MCF 10A (cell line): ENCODE measurements around the gene CHPF2. TPM values are rescaled to one million over a fixed set of nuclear protein-coding genes. Genes with fewer than 3 reads are reported as not detected.

ENCODE experiments used
- BruUV-seq: library from RNA; stranded (reverse); fragments of 400-500 nt; replicated peaks from 2 replicates; lab custom pipeline; 2021; lab: Mats Ljungman, UMichigan
- CTCF ChIA-PET: fragments of 300-600 bp; sonication (Branson Sonifier 250); formaldehyde crosslinking; extraction: SDS; loops from one replicate; lab custom pipeline; 2021; ENCODE audit warnings: antibody characterized with exemption, inconsistent platforms; lab: Yijun Ruan, JAX
- POLR2A ChIA-PET: fragments of 300-600, 350-650 bp; sonication (Branson Sonifier 250); formaldehyde crosslinking; extraction: SDS; loops from one replicate; lab custom pipeline; 2020; ENCODE audit warnings: antibody characterized with exemption, inconsistent platforms; lab: Yijun Ruan, JAX
- DNase-seq: peaks from one replicate; pipeline ENCODE4 v3.0.0-alpha.2; 2018; ENCODE audit not compliant: unreplicated experiment
- H3K27ac Mint-ChIP-seq: one replicate; pipeline ENCODE4 v1.8.0; 2022; ENCODE audit warnings: mild to moderate bottlenecking, low read depth, mixed read lengths; ENCODE audit not compliant: unreplicated experiment
- H3K27me3 Mint-ChIP-seq: one replicate; pipeline ENCODE4 v1.8.0; 2022; ENCODE audit warnings: mixed read lengths; ENCODE audit not compliant: insufficient read depth, unreplicated experiment
- H3K36me3 Mint-ChIP-seq: one replicate; pipeline ENCODE4 v1.8.0; 2022; ENCODE audit warnings: mild to moderate bottlenecking, moderate library complexity, mixed read lengths; ENCODE audit not compliant: insufficient read depth, unreplicated experiment
- H3K4me1 Mint-ChIP-seq: one replicate; pipeline ENCODE4 v1.8.0; 2022; ENCODE audit warnings: mixed read lengths; ENCODE audit not compliant: insufficient read depth, unreplicated experiment
- H3K4me3 Mint-ChIP-seq: one replicate; pipeline ENCODE4 v1.8.0; 2022; ENCODE audit warnings: mild to moderate bottlenecking, moderate library complexity, mixed read lengths; ENCODE audit not compliant: unreplicated experiment
- H3K9me3 Mint-ChIP-seq: one replicate; pipeline ENCODE4 v1.8.0; 2022; ENCODE audit warnings: mixed read lengths; ENCODE audit not compliant: unreplicated experiment
- intact Hi-C: fragments of 100-400 bp; cut with micrococcal nuclease; formaldehyde crosslinking; loops from 2 replicates; pipeline ENCODE4 v1.14.1; 2022
- total RNA-seq: library from RNA; stranded (reverse); gene quantifications from 2 replicates; pipeline ENCODE4 v1.2.3, GENCODE V29; 2022
- TF ChIP-seq, protein P1 (sequence below): fragments of 200-600 bp; IDR thresholded peaks from one replicate; pipeline ENCODE4 v1.8.0; 2022; ENCODE audit warnings: antibody characterized with exemption, mild to moderate bottlenecking; ENCODE audit not compliant: unreplicated experiment

Gene CHPF2
- total RNA-seq, 1 experiment from 2014 or later: 28.2 TPM

DNA sequence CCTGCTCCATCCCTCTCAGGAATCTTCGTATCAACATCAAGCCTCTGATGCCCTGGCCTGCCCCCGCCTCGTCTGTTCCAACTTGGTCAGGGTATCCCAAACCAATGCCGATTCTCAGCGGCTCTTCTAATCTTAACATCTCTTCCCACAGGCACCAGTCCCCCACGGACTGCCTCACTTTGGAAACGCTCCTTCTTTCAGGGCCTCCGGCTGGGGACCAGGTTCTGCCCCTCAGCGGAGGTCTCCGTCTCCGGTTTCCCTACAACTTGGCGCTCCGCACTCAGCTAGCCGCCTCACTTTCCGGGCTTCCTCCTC, 5.8 kb upstream of the CHPF2 start:
- POLR2A ChIA-PET: interaction anchor here (0.5 to 2.5 kb wide), 19 partner anchors 10 to 142 kb away, joined by 3 to 19 read pairs (median 4); partner anchors contain the start of gene NUB1

GRCh38 chr7:151226875-151227782, 5.2 kb upstream of the CHPF2 start, which contains the start of gene ABCF2:
Gene ABCF2 (minus strand): TSS chr7:151227205. CDS start chr7:151226458, 747 bp downstream.
- intact Hi-C loops: loop anchor here (1.0 kb wide), 1 partner anchor 16 kb away; no protein-coding TSS in a partner anchor
- peak within 1 kb of the TSS; percentile 99 for H3K27ac Mint-ChIP-seq
- TF ChIP-seq, protein P1, sequence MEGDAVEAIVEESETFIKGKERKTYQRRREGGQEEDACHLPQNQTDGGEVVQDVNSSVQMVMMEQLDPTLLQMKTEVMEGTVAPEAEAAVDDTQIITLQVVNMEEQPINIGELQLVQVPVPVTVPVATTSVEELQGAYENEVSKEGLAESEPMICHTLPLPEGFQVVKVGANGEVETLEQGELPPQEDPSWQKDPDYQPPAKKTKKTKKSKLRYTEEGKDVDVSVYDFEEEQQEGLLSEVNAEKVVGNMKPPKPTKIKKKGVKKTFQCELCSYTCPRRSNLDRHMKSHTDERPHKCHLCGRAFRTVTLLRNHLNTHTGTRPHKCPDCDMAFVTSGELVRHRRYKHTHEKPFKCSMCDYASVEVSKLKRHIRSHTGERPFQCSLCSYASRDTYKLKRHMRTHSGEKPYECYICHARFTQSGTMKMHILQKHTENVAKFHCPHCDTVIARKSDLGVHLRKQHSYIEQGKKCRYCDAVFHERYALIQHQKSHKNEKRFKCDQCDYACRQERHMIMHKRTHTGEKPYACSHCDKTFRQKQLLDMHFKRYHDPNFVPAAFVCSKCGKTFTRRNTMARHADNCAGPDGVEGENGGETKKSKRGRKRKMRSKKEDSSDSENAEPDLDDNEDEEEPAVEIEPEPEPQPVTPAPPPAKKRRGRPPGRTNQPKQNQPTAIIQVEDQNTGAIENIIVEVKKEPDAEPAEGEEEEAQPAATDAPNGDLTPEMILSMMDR: no peak

More for the DNA sequence above, 5.8 kb upstream of the CHPF2 start:
- Mint-ChIP-seq H3K4me3 (peak overlapping the region; percentile 99), H3K9me3 (no peaks in the 10 kb centered on the region), H3K27ac (peak overlapping the region; percentile 99), H3K27me3 (no peaks in the 10 kb centered on the region), H3K36me3 (peaks cover 41% of the 10 kb centered on the region), H3K4me1 (peaks cover 17% of the 10 kb centered on the region)
- TF ChIP-seq, protein P1: no peak
- DNase-seq: no peak
- BruUV-seq: no TSS peak
- intact Hi-C loops: no loop called here
- CTCF ChIA-PET: interaction anchor here (1.0 to 1.4 kb wide), 2 partner anchors 18 to 75 kb away, joined by 4 to 5 read pairs; no protein-coding TSS in a partner anchor

GRCh38 chr7:151228024-151228866, 4.0 kb upstream of the CHPF2 start:
- intact Hi-C loops: no loop called here
- Mint-ChIP-seq H3K27ac (peak overlapping the region; percentile 99), H3K9me3 (no peaks in the 10 kb centered on the region), H3K4me1 (peaks cover 26% of the 10 kb centered on the region), H3K27me3 (no peaks in the 10 kb centered on the region), H3K36me3 (peaks cover 29% of the 10 kb centered on the region), H3K4me3 (peak overlapping the region; percentile 99)
- TF ChIP-seq, protein P1: no peak
- CTCF ChIA-PET: interaction anchor here (0.6 to 1.4 kb wide), 4 partner anchors 16 to 531 kb away, joined by 3 to 6 read pairs (median 4); no protein-coding TSS in a partner anchor
- no peak for DNase-seq
- POLR2A ChIA-PET: interaction anchor here (0.5 to 2.5 kb wide), 5 partner anchors 19 to 1992 kb away, joined by 3 to 19 read pairs (median 5); no protein-coding TSS in a partner anchor
- no TSS peak for BruUV-seq

More at GRCh38 chr7:151226875-151227782, 5.2 kb upstream of the CHPF2 start, which contains the start of gene ABCF2:
- ChIA-PET POLR2A (interaction anchor here (0.5 to 2.5 kb wide), 22 partner anchors 10 to 163 kb away, joined by 3 to 19 read pairs (median 4); partner anchors contain the start of gene NUB1), CTCF (interaction anchor here (0.6 to 1.4 kb wide), 3 partner anchors 17 to 130 kb away, joined by 3 to 5 read pairs (median 4); no protein-coding TSS in a partner anchor)
- Mint-ChIP-seq H3K4me3 (peak within 1 kb of the TSS; percentile 99), H3K36me3 (peaks cover 35% of the 10 kb centered on the region), H3K4me1 (peaks cover 24% of the 10 kb centered on the region), H3K27me3 (no peaks in the 10 kb centered on the region), H3K9me3 (no peaks in the 10 kb centered on the region)
- no TSS peak for BruUV-seq
- DNase-seq: peak; percentile 99
